Islet precursor cell (in vitro differentiated cells): ENCODE data around the gene CACNA1B.

Experiments used
- DNase-seq: peaks from one replicate; pipeline ENCODE4 v3.0.0-alpha.2; 2018

Gene CACNA1B

GRCh38 chr9:137924761-137925369 is 47.3 kb downstream of the CACNA1B start:
- DNase-seq = no peak

- DNase-seq = no peak
Observed at GRCh38 chr9:137943655-137944054, 66.1 kb downstream of the CACNA1B start.

DNA sequence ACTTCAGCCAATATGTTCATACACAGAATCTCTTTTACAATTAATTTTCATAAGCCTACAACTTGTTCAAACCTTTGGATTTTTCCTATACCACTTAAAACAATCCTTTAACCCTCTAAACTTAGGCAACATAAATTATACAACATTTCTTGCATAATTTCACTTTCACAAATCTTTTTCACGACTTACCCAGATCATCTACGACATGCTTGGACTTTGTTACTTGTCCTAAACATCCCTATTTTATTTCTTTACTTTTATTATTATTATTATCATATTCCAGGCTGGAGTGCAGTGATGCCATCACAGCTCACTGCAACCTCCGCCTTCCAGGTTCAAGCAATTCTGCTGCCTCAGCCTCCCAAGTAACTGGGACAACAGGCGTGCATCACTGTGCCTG is 68.0 kb downstream of the CACNA1B start:
- no peak for DNase-seq

DNA sequence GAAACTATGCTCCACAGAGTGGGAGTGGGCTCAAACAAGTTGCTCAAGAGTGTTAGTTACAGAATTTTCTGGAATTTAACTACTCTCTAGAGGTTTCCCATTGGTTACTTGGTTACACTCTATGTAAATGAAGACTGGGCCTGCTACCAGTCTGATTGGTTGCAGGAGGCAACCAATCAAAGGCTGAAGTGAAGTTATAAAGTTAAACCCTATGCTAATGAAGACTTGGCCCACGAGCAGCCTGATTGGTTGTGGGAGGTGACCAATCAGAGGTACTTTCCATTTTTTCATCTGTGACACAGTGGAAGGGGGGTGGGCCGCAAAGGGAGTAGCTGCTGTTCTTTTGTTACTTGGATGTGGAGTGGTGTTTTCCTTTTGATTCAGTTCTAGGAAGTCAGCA is 69.4 kb downstream of the CACNA1B start:
- DNase-seq = no peak

DNA sequence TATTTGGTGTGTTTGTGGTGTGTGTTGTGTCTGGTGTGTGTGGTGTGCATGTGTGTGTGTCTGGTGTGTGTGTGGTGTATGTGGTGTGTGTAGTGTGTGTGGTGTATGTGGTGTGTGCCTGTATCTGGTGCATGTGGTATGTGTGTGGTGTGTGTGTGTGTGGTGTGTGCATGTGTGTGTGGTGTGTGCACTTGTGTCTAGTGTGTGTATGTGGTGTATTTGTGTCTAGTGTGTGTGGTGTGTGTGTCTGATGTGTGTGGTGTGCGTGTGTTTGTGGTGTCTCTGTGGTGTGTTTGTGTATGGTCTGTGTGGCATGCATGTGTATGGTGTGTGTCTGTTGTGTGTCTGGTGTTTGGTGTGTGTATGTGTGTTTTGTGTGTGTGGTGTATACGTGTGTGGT is 71.1 kb downstream of the CACNA1B start:
- DNase-seq = no peak

- DNase-seq = no peak
Observed at GRCh38 chr9:137949260-137949659, 71.7 kb downstream of the CACNA1B start.

DNA sequence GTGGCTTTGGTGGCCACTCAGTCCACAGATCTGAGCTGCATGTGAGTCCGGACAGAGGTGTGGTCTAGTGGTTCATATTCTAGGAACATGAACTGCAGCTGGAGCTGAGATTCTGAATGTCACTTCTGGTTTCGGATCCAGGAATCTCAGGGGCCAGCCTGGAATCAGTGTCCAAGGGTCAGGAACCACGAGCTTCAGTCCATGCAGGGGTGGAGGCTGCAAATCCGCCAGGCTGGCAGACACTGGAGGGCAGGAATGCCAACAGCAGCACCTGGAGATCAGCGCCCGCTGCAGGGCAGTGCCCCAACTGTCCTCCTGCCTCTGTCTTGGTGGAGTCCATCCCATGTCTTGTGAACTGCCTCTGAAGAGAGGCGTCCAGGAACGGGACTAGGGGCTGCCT is 73.5 kb downstream of the CACNA1B start:
- DNase-seq = no peak

DNA sequence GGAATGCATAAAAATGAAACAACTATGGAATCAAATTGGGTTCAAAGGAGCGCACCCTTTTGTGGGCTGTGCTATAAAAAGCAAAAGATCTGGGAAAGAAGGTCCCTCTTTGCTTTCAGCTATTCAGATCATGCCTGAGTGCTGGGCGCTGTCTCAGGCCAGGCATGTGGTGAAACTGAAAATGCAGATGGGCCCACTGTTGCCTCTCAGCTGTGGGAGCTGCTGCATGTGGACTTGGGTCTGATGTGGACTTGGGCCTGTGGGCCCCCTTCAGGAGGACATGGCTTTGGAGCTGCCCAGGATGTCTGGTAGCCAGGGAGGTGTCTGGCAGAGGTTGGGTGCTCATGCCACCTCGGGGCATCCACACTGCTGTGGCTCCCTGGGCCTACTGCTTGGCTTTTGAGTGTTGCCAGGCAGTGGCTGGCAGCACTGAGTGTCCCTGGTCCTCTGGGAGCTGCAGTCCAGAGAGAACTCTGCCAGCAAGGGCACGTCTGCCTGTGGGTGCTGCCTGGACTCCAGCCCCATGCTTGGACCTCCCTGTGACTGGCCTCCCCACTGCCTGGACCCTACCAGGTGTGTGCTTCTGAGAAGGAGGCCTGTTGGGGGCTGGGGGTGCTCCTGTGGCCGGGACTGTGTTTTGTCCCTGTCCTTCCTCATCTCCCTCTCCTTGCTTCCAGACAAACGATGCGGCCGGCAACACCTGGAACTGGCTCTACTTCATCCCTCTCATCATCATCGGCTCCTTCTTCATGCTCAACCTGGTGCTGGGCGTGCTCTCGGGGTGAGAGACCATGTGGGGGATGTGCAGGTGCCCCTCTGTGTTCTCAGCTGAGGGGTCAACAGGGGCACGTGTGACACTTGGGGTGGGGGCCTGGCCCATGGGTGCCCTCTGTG is 74.3 kb downstream of the CACNA1B start:
- no peak for DNase-seq

DNA sequence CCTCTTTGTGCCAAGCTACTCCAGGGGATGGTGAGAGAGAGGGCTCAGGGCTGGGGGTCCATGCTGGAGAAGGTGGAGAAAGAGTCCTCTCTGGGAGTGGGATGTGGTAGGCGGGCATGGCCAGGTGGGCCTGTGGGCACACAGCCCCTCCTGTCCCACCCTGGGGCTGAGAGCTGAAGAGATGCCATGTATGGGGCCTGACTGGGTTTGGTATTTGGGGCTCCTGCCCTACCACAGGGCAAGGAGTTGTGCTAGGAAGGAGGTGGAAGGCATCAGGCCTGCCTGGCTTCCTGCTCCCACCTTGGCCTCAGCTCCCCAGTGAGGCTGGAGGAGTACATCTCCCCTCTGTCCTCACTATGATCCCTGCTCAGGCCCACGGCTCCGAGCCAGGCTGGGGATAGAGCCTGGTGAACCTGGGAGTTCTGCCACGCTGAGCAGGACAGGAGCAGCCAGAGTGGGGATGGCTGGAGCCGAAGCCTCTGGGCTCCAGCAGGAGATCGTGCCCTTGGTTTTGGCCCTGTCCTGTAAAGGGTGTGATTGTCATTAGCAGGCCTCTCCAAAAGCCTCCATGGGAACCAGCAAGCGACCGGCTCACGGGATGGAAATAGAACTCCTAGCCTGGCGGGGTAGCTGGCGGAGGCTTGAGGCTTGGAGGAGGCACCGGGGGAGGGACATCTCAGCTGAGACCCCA is 75.5 kb downstream of the CACNA1B start:
- DNase-seq = no peak

DNA sequence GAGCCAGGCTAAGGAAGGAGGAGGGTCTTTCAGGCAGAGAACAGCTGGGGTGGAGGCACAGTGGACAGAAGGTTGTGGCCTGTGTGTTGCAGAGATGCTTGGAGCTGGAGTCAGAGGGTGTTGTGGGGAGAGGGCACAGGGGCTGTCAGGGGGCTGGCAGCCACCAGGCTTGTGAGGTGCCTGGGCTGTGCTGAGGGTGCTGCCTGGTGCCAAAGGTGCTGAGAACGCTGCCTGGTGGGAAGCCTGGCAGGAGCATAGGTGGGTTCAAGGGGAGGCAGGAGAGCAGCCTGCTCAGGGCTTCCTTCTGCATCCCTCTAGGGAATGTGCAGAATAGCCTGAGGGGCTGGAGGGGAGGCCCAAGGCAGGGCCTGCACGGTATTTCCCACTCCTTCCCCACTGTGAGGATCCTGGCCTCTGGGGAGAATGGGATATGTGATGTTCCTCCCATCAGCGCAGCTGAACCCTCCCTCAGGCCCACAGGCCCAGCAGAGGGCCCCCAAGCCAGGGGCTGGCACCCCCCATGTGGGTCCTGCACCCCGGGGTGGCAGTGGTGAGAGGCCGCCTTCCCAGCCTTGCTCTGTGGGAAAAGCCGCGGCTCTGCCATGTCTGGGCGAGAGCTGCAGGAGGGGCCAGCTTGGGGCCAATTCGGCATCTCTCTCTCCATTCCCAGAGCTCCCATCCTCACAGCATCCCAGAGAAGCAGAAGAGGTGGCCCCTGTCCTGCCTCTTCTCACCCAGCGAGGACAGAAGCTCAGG is 76.3 kb downstream of the CACNA1B start:
- no peak for DNase-seq

- DNase-seq = no peak
Observed at GRCh38 chr9:137955224-137955570, 77.6 kb downstream of the CACNA1B start.

- no peak for DNase-seq
Observed at GRCh38 chr9:137955586-137955985, 78.0 kb downstream of the CACNA1B start.

GRCh38 chr9:137956039-137956438 is 78.5 kb downstream of the CACNA1B start:
- DNase-seq = no peak

DNA sequence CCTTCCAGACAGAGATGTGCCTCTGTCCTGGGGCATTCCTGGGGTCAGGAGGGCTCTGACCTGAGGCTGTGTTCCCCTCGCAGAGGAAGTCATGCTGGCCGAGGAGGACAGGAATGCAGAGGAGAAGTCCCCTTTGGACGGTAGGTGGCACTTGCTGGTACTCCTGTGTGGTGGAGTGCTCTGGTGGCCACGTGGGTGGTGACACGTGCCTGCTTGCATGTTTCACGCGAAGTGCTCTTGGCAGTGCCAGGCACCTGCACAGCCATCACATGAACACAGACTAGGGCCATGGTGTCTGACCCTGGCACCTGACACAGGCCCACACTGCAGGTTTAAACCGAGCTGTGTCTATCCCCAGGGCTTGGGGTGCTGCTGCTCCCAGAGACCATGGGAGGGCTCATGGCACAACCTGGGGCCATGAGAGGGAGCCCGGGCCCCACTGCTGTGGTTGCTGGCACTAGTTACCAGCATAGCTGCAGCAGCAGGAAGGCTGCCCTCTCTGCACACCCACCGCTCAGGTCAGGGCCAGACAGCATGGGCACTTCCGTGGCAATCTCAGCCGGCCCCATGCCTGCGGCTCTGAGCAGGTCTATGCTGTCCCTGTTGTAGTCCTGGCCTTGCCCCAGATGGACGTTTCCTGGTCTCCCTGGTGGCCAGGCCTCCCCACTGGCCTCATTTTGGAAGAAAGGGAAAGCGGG is 79.3 kb downstream of the CACNA1B start:
- DNase-seq = no peak

DNA sequence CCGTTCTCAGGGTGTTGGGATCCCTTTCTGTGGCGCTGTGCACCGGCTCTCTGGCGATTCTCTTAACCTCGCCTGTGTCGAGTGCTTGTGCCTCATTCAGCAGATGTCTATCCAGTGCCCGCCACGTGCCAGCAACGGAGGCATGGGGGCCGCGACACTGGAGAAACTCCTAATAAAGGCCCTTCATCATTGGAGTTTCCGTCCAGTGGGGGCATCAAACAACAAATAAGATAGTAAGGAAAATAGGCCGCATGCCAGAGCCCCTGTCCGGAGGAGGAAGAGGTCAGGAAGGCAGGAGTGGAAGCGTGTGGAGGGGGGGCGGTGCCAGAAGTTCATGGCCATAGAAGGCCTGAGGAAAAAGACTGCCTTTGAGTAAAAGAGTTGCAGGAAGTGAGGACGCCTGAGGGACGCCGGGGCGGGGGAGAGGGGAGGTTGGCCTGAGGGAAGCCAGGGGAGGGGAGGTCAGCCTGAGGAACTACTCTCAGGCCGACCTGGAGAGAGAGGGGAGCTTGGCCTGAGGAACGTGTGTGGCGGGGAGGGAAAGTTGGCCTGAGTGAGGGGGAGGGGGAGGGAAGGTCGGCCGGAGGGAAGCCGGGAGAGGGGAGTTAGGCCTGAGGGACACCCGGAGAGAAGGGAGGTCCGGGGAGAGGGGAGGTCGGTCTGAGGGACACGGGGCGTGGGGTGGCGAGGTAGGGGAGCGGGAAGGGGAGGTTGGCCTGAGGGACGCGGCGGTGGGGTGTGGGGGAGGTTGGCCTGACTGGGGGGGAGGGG is 82.2 kb downstream of the CACNA1B start:
- no peak for DNase-seq

GRCh38 chr9:137960496-137960895 is 82.9 kb downstream of the CACNA1B start:
- no peak for DNase-seq

DNA sequence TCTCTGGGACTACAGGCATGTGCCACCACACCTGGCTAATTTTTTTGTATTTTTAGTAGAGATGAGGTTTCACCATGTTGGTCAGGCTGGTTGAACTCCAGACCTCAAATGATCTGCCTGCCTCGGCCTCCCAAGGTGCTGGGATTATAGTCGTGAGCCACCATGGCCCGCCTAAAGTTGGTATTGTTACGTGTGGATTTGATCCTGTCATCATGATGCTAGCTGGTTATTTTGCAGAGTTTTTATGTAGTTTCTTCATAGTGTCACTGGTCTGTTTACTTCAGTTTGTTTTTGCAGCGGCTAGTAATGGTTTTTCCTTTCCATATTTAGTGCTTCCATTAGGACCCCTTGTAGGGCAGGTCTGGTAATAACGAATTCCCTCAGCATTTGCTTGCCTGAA is 85.9 kb downstream of the CACNA1B start:
- DNase-seq = no peak

GRCh38 chr9:137965177-137965795 is 87.7 kb downstream of the CACNA1B start:
- no peak for DNase-seq

- peak; percentile 22 for DNase-seq
Observed at GRCh38 chr9:137967280-137967953, 89.8 kb downstream of the CACNA1B start.

DNA sequence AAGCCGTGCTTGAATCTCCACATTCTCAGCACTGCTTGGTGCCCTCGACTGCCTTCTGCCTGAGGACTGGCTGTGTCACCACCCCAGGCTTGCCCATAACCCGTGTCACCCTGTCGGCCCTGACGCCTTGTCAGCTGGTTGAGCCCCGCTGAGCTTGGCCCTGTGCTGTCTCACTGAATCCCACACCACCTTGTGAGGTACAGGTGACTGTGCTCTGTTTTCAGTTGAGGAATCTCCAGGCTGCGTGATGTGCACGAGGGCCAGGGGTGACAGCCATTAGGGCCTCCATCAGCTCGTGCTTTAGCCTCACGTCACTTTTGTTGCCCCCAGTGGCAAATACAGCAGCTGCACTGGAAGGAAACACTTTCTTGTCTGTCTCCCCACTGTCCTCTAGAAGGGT is 90.7 kb downstream of the CACNA1B start:
- peak; percentile 46 for DNase-seq

- DNase-seq = peak; percentile 45
Observed at GRCh38 chr9:137969008-137969407, 91.4 kb downstream of the CACNA1B start.
